GM12874 (cell line): ENCODE data around the gene TMEM229B.

Experiments
- TF ChIP-seq, protein P1 (sequence below): IDR thresholded peaks from 2 replicates; pipeline ENCODE4 v1.5.1; 2011; ENCODE audit warnings: low read depth, mild to moderate bottlenecking, control low read depth, low read length, moderate library complexity; ENCODE audit not compliant: insufficient read depth

Gene TMEM229B

DNA sequence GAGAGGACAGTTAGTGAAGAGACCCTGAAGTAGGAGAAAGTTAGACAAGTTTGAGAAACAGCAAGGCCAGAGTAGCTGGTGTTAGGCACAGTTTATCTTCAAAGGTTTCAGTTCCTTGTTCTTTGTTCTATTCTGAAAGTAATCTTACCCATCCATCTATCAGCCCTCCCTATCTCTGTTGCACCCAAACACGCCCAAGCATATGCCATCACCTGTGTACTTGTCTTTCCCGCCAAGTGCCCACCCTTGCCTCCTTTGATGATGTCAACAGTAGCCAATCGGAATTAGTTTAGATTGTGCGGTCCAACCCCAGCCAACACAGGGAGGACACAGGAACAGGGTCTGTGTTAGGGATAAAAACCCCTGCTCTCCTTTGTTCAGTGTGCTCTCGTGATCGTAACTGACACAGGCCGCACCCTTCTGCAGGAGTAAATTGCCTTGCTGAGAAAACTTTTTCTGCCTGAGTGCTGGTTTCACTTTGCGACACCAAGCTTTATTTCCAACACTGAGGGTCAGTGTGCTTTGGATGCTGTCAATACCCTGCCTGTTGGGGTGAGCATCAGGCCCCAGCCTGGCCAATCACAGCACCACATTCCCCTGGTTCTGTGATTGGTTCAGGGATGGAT is 4.7 kb upstream of the TMEM229B start:
- TF ChIP-seq, protein P1, sequence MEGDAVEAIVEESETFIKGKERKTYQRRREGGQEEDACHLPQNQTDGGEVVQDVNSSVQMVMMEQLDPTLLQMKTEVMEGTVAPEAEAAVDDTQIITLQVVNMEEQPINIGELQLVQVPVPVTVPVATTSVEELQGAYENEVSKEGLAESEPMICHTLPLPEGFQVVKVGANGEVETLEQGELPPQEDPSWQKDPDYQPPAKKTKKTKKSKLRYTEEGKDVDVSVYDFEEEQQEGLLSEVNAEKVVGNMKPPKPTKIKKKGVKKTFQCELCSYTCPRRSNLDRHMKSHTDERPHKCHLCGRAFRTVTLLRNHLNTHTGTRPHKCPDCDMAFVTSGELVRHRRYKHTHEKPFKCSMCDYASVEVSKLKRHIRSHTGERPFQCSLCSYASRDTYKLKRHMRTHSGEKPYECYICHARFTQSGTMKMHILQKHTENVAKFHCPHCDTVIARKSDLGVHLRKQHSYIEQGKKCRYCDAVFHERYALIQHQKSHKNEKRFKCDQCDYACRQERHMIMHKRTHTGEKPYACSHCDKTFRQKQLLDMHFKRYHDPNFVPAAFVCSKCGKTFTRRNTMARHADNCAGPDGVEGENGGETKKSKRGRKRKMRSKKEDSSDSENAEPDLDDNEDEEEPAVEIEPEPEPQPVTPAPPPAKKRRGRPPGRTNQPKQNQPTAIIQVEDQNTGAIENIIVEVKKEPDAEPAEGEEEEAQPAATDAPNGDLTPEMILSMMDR: no peak

DNA sequence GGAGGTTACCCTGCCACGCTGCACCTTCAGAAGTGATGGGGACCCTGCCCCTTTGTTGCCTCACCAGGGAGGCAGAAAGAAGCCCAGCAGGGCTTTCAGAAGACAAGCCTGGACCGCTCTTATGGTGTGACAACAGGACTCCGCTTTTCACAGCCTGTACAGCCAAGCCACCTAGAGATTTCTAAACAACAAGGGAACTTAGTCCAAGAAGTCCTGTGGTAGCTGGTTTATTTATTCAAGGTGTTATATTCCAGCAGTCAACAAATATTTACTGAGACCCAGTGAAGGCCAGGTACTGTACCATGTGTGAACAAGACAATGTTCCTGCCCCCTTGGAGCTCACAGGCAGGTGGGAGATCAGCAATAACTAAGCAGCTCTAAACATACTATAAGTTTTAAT is 4.0 kb upstream of the TMEM229B start:
- TF ChIP-seq, protein P1: no peak

DNA sequence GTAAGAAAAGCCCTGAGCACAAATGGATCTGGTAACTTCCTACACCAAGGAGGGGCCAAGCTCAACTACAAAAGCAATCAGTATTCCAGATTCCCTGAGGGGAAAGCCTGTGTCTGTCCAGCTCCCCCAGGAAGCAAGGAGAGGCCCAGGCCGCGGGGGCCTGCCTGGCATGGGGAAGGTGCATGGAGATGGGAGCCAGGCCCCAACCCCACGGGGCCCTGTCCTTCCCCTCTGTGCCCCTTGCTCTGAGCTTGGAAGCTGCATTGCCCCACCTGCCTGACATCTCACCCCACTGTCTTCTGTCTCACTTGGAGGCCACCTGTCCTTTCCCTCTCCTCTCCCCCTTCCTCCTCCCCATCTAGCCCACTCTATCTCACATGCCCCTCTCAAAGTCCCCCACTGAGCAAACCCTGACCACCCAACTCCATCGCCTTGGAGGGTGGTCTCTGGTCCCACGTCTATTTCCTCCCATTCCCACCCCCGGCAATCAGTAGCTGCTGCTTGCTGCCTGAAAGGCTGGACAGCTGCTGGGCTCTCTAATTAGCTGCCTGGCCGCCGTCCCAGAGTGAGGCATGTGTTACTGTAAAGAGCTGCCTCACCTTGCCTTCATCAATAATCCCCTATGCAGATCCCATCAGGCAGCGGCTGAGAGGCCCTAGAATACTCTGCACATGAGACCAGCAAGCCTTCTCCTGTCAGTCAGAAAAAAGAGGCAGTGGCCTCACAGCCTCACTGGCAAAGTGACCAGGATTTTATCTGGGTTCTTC is 3.4 kb upstream of the TMEM229B start:
- TF ChIP-seq, protein P1: no peak

DNA sequence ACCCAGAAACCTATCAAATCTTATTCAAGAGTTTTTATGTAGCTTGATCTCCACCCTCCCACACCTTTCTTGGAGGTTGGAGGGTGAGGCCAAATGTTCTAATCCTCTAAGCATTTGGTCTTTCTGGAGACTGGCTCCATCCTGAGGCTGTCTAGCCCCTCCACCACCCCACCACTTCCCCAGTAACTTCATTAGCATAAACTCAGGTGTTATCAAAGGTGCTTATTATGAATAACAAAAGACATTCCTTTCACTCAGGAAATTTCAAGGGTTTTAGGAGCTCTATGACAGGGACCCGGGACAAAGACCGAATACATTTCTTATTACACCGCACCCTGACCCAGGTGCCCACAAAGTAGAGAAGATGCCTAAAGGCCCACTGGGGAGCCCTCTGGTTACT is 2.8 kb upstream of the TMEM229B start:
- TF ChIP-seq, protein P1: no peak

DNA sequence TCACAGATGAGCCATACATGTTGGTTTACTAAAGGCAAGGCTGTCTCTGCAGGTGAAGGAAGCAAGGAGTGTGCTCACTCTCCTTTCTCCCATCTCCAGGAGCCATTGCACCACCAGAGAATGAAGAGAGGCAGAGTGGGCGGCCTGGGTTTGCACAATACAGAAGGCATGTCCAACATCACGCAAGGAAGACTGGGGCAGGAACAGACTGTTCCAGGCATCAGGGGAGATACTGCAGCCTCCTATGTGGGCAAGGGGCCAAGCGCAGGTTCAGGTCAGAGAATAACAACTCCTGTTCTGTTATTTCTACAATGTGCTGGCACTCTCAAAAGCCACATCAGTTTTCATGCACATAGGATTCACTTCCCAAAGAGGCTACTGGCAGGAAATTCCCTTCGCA is 1.7 kb upstream of the TMEM229B start:
- TF ChIP-seq, protein P1: no peak

DNA sequence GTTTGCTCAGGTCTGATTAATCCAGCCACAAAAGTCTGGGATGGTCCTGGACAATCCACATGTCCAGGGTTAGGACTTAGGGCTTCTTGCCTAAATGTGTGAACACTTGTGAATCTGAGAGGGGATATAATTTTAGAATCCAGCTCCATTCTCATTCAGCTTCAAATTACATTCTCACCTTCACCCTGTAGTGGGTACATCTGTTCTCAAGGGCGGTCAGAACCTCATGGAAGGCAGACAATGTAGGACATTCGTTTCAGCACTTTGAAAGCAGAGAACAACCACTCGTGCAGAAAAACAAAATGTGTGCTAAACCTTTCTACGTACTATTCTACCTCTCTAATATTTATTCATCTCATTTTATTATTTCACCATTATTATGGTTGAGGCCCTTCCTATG is 1.2 kb downstream of the TMEM229B start:
- TF ChIP-seq, protein P1: no peak

DNA sequence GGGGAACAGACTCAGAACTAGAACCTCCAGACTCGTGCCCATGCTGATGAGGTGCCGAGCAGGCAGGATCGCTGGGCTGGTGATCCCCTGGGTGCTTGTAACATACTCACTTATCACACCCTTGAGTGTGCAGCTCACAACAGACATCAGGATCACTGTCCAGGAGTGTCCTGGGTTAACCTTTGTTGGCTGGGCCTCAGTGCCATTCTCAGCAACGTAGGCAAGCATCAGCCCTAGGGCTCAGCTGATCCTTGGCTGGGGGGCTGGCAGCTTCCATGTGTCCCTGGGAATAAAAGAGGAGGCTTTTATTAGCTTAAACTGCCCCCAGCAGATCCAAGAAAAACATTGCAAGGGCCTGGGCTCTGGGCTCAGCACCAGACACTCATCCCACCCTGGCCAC is 1.6 kb downstream of the TMEM229B start:
- TF ChIP-seq, protein P1: no peak
